Endothelial cell of umbilical vein (primary cell): Measurements from ENCODE around the gene TFDP1. TPM values are rescaled to one million over a fixed set of nuclear protein-coding genes. Genes with fewer than 3 reads are reported as not detected.

Source experiments
- BruUV-seq: library from RNA; stranded (reverse); fragments of 400-500 nt; replicated peaks from 2 replicates; lab custom pipeline; 2021; lab: Mats Ljungman, UMichigan
- CTCF ChIA-PET: fragments of 300-600, 350-600 bp; sonication (Branson Sonifier 250); formaldehyde crosslinking; loops from one replicate; lab custom pipeline; 2021; ENCODE audit warnings: antibody characterized with exemption, inconsistent platforms; lab: Charles Lee
- POLR2A ChIA-PET: fragments of 300-600, 350-600 bp; sonication (Branson Sonifier 250); formaldehyde crosslinking; loops from one replicate; lab custom pipeline; 2021; ENCODE audit warnings: antibody characterized with exemption, inconsistent platforms; lab: Charles Lee
- DNase-seq: peaks from one replicate; pipeline ENCODE4 v3.0.0-alpha.2; 2011; ENCODE audit warnings: low read depth, low spot score
- FAIRE-seq: peaks from 2 replicates; lab custom pipeline; 2011; peaks lifted over from hg19 to GRCh38; lab: Jason Lieb, UNC
- H2AFZ ChIP-seq: 2 replicates; pipeline ENCODE4 v1.6.0; 2012; ENCODE audit warnings: low read depth, low read length, control low read depth, inconsistent platforms
- H3K27ac ChIP-seq: 2 replicates; pipeline ENCODE4 v1.5.1; 2011; ENCODE audit warnings: low read depth, mild to moderate bottlenecking, control low read depth, low read length, moderate library complexity; ENCODE audit not compliant: insufficient read depth
- H3K27me3 ChIP-seq, 2 experiments: 2 replicates each; pipeline versions ENCODE4 v1.6.0 to v1.6.1; 2011; ENCODE audit warnings: low read length in 2 of 2, mixed read lengths in 1 of 2; ENCODE audit not compliant: control insufficient read depth in 2 of 2, insufficient read depth in 2 of 2
- H3K36me3 ChIP-seq, 2 experiments: 2 replicates in 1 of 2; 3 replicates in 1 of 2; pipeline ENCODE4 v1.5.1; 2011; ENCODE audit warnings: low read length in 2 of 2, mild to moderate bottlenecking in 1 of 2, moderate library complexity in 1 of 2; ENCODE audit not compliant: control insufficient read depth in 2 of 2, insufficient read depth in 2 of 2; ENCODE audit errors: extremely low read depth in 1 of 2
- H3K4me1 ChIP-seq: 3 replicates; pipeline ENCODE4 v1.5.1; 2011; ENCODE audit warnings: mild to moderate bottlenecking, low read length; ENCODE audit not compliant: control insufficient read depth, insufficient read depth; ENCODE audit errors: extremely low read depth
- H3K4me2 ChIP-seq: 2 replicates; pipeline ENCODE4 v1.6.1; 2011; ENCODE audit warnings: low read length, control low read depth, mixed read lengths; ENCODE audit not compliant: insufficient read depth
- H3K4me3 ChIP-seq, 3 experiments: fragments of 200-600 bp in 1 of 3; sonication (generic), shearing (Covaris generic) in 1 of 3; replicated peaks in 1 of 3; 2 replicates each; pipeline ENCODE4 v1.5.1; 2011 to 2016; ENCODE audit warnings: control low read depth in 3 of 3, low read length in 3 of 3, mild to moderate bottlenecking in 2 of 3, inconsistent platforms in 1 of 3, low read depth in 1 of 3, moderate library complexity in 1 of 3; ENCODE audit not compliant: insufficient read depth in 1 of 3
- H3K79me2 ChIP-seq: 2 replicates; pipeline ENCODE4 v1.6.0; 2012; ENCODE audit warnings: low read length, inconsistent platforms; ENCODE audit not compliant: control insufficient read depth, insufficient read depth
- H3K9ac ChIP-seq: replicated peaks from 2 replicates; pipeline ENCODE3; 2011; ENCODE audit warnings: low read length, control low read depth; ENCODE audit not compliant: insufficient read depth; ENCODE audit errors: extremely low read depth
- H3K9me1 ChIP-seq: replicated peaks from 3 replicates; pipeline ENCODE4 v1.6.0; 2011; ENCODE audit warnings: mild to moderate bottlenecking, low read length; ENCODE audit not compliant: control insufficient read depth, insufficient read depth; ENCODE audit errors: extremely low read depth
- H3K9me3 ChIP-seq: replicated peaks from 2 replicates; pipeline ENCODE4 v1.5.1; 2012; ENCODE audit warnings: low read length, inconsistent platforms; ENCODE audit not compliant: control insufficient read depth, insufficient read depth
- H4K20me1 ChIP-seq: replicated peaks from 2 replicates; pipeline ENCODE3; 2011; ENCODE audit warnings: mild to moderate bottlenecking, low read length; ENCODE audit not compliant: control insufficient read depth, insufficient read depth; ENCODE audit errors: extremely low read depth
- CTCF ChIP-seq, 2 donors: IDR thresholded peaks; 1 replicate in 1 of 2; 2 replicates in 1 of 2; pipeline ENCODE4 v1.5.1; 2011; ENCODE audit warnings: low read length in 2 of 2, mild to moderate bottlenecking in 2 of 2, moderate library complexity in 2 of 2, control low read depth in 1 of 2, inconsistent platforms in 1 of 2, low read depth in 1 of 2; ENCODE audit not compliant: insufficient read depth in 1 of 2; ENCODE audit errors: extremely low read depth in 1 of 2
- EZH2 ChIP-seq: IDR thresholded peaks from 2 replicates; pipeline ENCODE4 v1.6.1; 2012; ENCODE audit warnings: borderline replicate concordance, low read depth, mild to moderate bottlenecking, moderate library complexity, low read length, inconsistent platforms; ENCODE audit not compliant: severe bottlenecking
- FOS ChIP-seq: IDR thresholded peaks from 2 replicates; pipeline ENCODE4 v1.6.1; 2011; ENCODE audit warnings: mild to moderate bottlenecking, low read length, moderate library complexity, borderline replicate concordance; ENCODE audit not compliant: insufficient read depth
- GATA2 ChIP-seq: IDR thresholded peaks from 2 replicates; pipeline ENCODE4 v1.7.0; 2011; ENCODE audit warnings: low read depth, mild to moderate bottlenecking, moderate library complexity, mixed read lengths, low read length; ENCODE audit not compliant: insufficient read length, insufficient read depth
- JUN ChIP-seq: IDR thresholded peaks from 2 replicates; pipeline ENCODE4 v1.6.1; 2011; ENCODE audit warnings: borderline replicate concordance, low read depth; ENCODE audit not compliant: insufficient read length, insufficient read depth
- MAX ChIP-seq: IDR thresholded peaks from 2 replicates; pipeline ENCODE4 v1.6.1; 2011; ENCODE audit not compliant: insufficient read depth, insufficient read length
- MYC ChIP-seq: IDR thresholded peaks from one replicate; pipeline ENCODE4 v1.6.1; 2011; ENCODE audit warnings: mild to moderate bottlenecking, low read depth, low read length
- dilution Hi-C: fragments of 300-500 bp; cut with MboI; formaldehyde crosslinking; loops from one replicate; pipeline ENCODE4 v1.15.0; 2019; ENCODE audit warnings: low sequenced_read_pairs; ENCODE audit not compliant: extremely low pct_ligation_motif_present
- intact Hi-C: fragments of 100-400 bp; cut with micrococcal nuclease; formaldehyde crosslinking; loops from one replicate; pipeline ENCODE4 v1.10.0; 2022
- polyA plus RNA-seq, 4 experiments: library from polyadenylated mRNA; depleted of rRNA in 3 of 4; stranded (reverse) in 3 of 4; unstranded in 1 of 4; fragments of >200 nt; gene quantifications; 2 replicates each; pipeline versions ENCODE4 v1.2.1 to v1.2.3, GENCODE V29; 2011 to 2012; ENCODE audit warnings: missing spikeins in 1 of 4
- total RNA-seq: library from RNA; stranded (reverse); gene quantifications from 2 replicates; pipeline ENCODE4 v1.2.3, GENCODE V29; 2021

TFDP1 gene
- total and polyA plus RNA-seq, 2 donors (not counting 3 experiments of a cell fraction or from before 2014, with no cell fraction given) = 64.3 to 137 TPM

DNA sequence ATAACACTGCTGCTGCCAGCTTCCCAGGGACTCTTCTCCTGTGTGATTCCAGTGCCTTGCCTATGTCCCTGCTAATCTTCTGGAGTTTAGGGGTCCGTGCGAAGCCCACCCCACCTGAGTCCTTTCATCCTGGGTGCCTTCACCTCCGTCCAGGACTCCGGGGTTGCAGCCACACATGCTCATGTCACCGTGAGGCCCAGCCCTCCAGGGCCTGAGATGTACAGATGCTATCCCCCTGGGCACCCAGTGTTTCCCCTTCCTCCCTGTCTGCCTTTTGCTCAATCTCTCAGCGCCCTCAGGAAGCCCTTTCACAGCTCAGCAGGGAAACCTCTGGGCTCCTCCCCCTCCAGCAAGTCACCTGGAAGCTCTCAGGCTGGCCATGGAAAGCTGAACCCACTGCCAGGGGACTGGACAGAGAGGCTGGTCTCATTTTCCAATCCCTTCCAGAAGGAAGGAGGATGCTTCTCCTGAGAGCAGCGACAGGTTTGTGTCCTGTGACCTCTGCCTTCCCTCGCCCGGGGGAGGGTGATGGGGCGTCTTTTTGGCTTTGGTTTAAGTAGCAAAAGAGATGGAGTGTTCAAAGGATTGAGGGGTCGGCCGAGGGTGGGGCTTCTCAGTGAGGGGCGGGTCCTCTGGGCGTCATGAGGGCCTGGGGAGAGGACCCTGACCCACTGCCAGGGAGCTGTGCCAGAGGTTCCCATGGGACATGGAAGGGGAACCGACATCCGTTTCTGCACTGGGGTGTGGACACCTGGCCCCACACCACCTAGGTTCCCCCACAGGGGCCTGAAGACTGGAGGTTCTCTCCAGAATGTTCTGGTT lies 30.8 kb upstream of the TFDP1 start:
- Histone ChIP-seq H2AFZ (no peak overlapping the region), H3K79me2 (no peaks in the 10 kb centered on the region), H3K9ac (peak overlapping the region; percentile 27), H3K9me3 (no peaks in the 10 kb centered on the region), H4K20me1 (no peaks in the 10 kb centered on the region), H3K4me2 (no peak overlapping the region), H3K27ac (peak overlapping the region; percentile 41), H3K4me1 (peaks cover 13% of the 10 kb centered on the region), H3K36me3 (peaks cover 3 to 16% of the 10 kb centered on the region in 2 experiments), H3K4me3 (no peak overlapping the region), H3K9me1 (no peaks in the 10 kb centered on the region), H3K27me3 (no peaks in the 10 kb centered on the region)
- intact Hi-C loops (no loop called here), dilution Hi-C loops (no loop called here)
- no peak for TF ChIP-seq MAX
- no peak for TF ChIP-seq GATA2
- TF ChIP-seq MYC = no peak
- TF ChIP-seq JUN = no peak
- no peak for TF ChIP-seq FOS
- no peak for TF ChIP-seq CTCF (IDR thresholded peaks at IDR 0.05; ENCODE audit: extremely low read depth in 1 of 2, insufficient read depth in 1 of 2, low read depth in 1 of 2, low read length in 2 of 2)
- TF ChIP-seq EZH2 = no peak
- POLR2A ChIA-PET = no interaction called here
- CTCF ChIA-PET = interaction anchor here (0.9 to 1.0 kb wide), 2 partner anchors 9 kb away, joined by 3 to 5 read pairs; no protein-coding TSS in a partner anchor
- DNase-seq = peak; percentile 21
- no TSS peak for BruUV-seq
- no peak for FAIRE-seq
